GM18519 (cell line): Measurements from ENCODE around the gene ZNF385C.

Experiments
- ATAC-seq: cut with Tn5 transposase; IDR thresholded peaks from one replicate; pipeline ENCODE4 v1.9.1; 2021; ENCODE audit warnings: mild to moderate bottlenecking, moderate library complexity; ENCODE audit not compliant: unreplicated experiment, low FRiP score

ZNF385C gene

DNA sequence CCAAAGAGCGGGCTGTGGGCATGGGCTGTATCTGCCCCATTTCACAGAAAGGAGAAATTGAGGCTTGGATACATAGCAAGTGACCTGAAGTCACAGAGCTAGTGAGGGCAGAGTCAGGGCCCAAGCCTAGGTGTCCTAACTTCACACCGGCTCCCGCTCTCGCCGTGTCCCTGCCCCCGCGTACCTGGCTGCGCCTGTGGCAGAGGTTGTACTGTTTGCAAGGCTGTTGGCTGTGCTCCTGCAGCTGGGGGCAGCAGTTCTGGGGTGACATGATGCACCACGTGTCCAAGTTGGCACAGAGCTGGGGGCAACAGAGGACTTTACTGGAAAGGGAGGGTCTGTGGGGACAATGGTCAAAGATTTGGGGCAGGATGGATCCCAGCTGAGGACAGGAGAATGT lies 10.8 kb upstream of the ZNF385C start:
- no peak for ATAC-seq

- no peak for ATAC-seq
Observed at GRCh38 chr17:42107597-42108576, 9.6 kb upstream of the ZNF385C start.

- no peak for ATAC-seq
Observed at GRCh38 chr17:42107124-42107523, 8.9 kb upstream of the ZNF385C start.

GRCh38 chr17:42106009-42106408 lies 7.7 kb upstream of the ZNF385C start:
- ATAC-seq, result no peak

DNA sequence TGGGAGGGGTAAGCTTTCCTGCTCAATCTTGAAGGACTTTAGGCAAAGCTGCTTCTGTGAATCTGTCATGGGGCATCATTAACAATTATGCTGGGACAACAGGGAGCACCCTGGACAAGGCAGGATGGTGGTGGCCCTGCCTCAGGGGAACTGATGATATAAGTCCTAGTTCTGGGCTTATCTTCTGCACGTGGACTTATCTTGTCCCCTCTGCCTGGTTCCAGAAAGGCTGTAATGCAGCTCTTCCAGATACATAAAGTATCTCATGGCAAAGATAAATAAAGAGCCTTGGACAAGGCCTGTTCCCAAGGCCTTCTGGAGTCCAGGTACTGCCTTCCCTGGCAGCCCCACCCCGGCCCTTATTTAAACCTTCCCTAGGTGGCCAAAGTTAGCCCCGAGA lies 6.0 kb upstream of the ZNF385C start:
- no peak for ATAC-seq

DNA sequence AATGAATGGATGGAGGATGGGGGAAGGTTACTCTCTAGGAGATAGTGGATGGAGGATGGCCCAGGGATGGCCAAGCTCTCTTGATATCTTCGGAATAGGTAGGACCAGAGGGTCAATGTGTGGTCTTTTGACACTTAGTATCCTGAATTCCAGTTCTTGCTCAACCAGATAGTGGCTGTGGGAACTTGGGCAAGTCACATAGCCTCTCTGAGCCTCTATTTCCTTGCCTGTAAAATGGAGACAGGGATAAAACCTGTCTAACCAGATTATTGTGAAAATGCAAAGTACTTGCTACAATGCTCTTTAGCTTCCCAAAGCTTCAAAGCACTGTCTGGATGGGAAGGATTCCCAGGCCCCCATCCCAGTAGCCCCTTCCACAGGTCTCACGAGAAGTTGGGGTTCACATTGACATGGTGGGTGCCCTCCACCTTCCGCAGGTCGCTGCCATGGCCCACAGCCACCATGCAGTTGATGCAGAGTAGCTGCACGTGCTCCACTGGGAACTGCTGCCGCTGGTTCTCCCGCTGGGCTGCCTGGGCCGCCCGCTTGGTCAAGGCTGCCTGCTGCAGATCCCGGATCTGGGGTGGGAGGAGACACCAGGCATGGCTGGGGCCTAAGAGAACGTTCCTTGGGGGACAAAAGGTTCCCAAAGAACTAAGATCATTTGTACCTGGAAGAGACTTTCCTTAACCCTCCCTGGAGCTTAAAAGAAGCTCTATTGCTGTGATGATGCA lies 5.1 kb upstream of the ZNF385C start:
- no peak for ATAC-seq

GRCh38 chr17:42101513-42102292 lies 3.4 kb upstream of the ZNF385C start:
- no peak for ATAC-seq

DNA sequence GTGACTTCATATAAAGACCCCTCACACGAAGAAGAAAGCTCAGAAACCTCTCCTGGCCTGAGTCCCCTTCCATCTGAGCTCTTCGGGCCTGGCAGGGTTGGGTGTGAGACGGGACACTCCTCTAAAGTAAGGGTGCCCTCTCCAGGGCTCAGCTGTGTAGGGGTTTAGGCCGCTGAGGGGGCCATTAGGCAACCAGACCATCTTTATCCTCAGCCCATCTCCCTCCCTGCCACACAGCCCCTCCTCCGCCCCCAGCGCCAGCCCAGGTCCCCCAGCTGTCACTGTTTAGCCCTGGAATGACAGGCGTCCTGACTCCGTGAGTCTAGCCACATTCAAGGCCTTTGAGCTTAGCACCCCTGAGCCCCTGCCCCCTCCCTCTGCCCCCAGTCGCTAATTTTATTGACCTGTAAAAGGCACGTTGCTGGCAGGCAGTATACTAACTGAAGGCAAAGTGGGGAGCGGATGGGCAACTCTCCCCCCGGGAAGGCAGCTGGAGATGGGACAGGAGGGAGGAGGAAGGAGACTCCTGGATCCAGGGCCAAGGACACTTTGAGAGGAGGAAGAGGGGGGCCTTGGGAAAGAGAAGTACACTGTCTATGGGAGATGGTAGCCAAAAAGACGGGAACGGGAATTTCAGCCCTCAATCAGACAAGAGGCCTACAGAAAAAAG lies 592 bp upstream of the ZNF385C start:
- no peak for ATAC-seq

- no peak for ATAC-seq
Observed at GRCh38 chr17:42096360-42097111, 1.7 kb downstream of the ZNF385C start.

- no peak for ATAC-seq
Observed at GRCh38 chr17:42094375-42095069, 3.8 kb downstream of the ZNF385C start.

GRCh38 chr17:42092939-42093338 lies 5.3 kb downstream of the ZNF385C start:
- ATAC-seq, result no peak

- no peak for ATAC-seq
Observed at GRCh38 chr17:42090964-42091790, 7.1 kb downstream of the ZNF385C start.

DNA sequence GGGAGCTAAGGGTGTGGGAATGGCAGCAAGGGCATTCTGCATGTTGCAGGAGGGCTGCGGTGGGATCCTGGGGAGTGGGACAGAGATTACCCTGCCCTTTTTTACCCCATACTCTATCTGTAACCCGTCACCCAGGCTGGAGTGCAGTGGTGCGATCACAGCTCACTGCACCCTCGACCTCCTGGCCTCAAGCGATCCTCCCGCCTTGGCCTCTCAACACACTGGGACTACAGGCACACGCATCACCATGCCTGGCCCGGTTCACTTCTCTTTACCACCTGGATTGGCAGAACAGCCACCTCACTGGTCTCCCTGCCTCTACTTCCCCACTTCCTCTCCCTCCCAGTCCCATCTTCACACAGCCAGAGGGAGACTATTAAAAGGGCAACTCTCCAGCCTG lies 9.5 kb downstream of the ZNF385C start:
- no peak for ATAC-seq

DNA sequence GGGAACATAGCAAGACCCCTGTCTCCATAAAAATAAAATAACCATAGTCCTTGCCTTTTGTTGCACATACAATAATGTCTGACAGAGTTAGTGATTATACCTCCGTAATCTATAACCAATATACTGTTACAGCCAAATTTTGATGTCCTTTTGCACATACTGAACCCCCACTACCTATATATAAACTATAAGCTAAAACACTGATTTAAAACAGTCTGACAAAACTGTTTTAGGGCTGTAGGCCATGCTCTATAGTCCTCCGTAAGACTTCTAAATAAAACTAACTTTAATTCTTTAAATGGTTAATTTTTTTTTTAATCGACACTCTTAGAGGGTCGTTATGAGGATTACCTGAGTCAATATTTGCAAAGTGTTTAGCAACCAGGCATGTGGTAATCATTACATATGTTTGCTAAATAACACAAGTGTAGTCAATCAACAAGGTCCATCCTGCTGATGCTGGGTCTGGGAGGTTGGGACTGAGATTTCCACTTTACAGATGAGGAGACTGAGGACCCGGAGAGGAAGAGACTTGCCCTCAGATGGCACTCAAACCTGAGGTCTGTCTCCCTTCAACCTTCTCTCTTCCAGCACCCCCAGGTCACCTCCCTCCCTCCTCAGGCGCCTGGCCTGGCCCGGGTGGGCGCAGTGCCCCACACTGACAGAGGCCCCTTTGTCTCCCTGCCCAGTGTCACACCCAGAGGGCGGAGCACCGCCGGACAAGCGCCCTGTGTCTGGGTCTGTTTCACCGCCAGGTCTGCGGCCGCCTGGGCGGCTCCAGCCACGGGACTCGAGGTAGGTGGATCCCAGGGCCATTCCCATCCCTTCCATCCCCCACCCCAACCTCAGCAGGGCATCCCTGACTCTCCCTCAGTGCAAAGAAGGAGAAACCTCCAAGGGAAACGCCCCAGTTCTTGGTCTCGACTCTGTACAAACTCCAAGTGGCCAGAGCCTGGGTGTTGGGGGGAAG lies 10.3 kb downstream of the ZNF385C start:
- ATAC-seq, result no peak

GRCh38 chr17:42087042-42087701 lies 11.1 kb downstream of the ZNF385C start:
- ATAC-seq, result no peak

GRCh38 chr17:42081516-42082129 lies 16.6 kb downstream of the ZNF385C start:
- no peak for ATAC-seq
